Suprapubic skin (tissue), 4 donors: ENCODE measurements around the gene SSR4. TPM values are rescaled to one million over a fixed set of nuclear protein-coding genes. Genes with fewer than 3 reads are reported as not detected.

Experiments
- DNase-seq, 2 donors: peaks; one replicate each; pipeline ENCODE4 v3.0.0-alpha.2; 2019; ENCODE audit warnings: low spot score in 2 of 2
- H3K27ac ChIP-seq: fragments of 200-600 bp; sonication (generic); one replicate; pipeline ENCODE4 v1.5.1; 2019
- H3K27me3 ChIP-seq: fragments of 200-600 bp; sonication (generic); one replicate; pipeline ENCODE4 v1.5.1; 2019
- H3K36me3 ChIP-seq: fragments of 200-600 bp; sonication (generic); one replicate; pipeline ENCODE4 v1.5.1; 2019
- H3K4me1 ChIP-seq: fragments of 200-600 bp; sonication (generic); one replicate; pipeline ENCODE4 v1.5.1; 2019
- H3K4me3 ChIP-seq: fragments of 200-600 bp; sonication (generic); one replicate; pipeline ENCODE4 v1.5.1; 2019; ENCODE audit warnings: mild to moderate bottlenecking
- H3K9me3 ChIP-seq: fragments of 200-600 bp; sonication (generic); one replicate; pipeline ENCODE4 v1.5.1; 2019
- EP300 ChIP-seq: sonication (generic); formaldehyde crosslinking; IDR thresholded peaks from one replicate; pipeline ENCODE4 v1.6.1; 2017; ENCODE audit warnings: antibody characterized with exemption
- POLR2A ChIP-seq, 2 donors: fragments of 450-650 bp; IDR thresholded peaks; one replicate each; pipeline ENCODE4 v1.6.1; 2017; ENCODE audit warnings: antibody characterized with exemption in 2 of 2, mild to moderate bottlenecking in 2 of 2, moderate library complexity in 2 of 2
- POLR2AphosphoS5 ChIP-seq, 3 donors: sonication (generic); formaldehyde crosslinking; IDR thresholded peaks; one replicate each; pipeline ENCODE4 v1.6.1; 2017; ENCODE audit warnings: antibody characterized with exemption in 3 of 3
- WGBS: methylation state at CpG from one replicate; pipeline ENCODE4 v1.1.5; 2018; 5-methylcytosine and 5-hydroxymethylcytosine counted together
- total RNA-seq, 4 donors: library from RNA; depleted of rRNA; stranded (reverse); fragments of >200 nt; gene quantifications; one replicate each; pipeline ENCODE4 v1.1.0, GENCODE V29; 2016
- TF ChIP-seq, protein P1 (sequence below), 2 donors: fragments of 200-600 bp in 1 of 2; fragments of 450-650 bp in 1 of 2; sonication (generic) in 1 of 2; IDR thresholded peaks; one replicate each; pipeline ENCODE4 v1.5.1; 2016 to 2019; ENCODE audit warnings: antibody characterized with exemption in 2 of 2, mild to moderate bottlenecking in 1 of 2, moderate library complexity in 1 of 2

SSR4 gene
- total RNA-seq, 4 donors from 2014 or later: 86.7 to 200 (median 150) TPM

GRCh38 chrX:153821066-153821465, 26.6 kb downstream of the SSR4 start:
- TF ChIP-seq, protein P1, sequence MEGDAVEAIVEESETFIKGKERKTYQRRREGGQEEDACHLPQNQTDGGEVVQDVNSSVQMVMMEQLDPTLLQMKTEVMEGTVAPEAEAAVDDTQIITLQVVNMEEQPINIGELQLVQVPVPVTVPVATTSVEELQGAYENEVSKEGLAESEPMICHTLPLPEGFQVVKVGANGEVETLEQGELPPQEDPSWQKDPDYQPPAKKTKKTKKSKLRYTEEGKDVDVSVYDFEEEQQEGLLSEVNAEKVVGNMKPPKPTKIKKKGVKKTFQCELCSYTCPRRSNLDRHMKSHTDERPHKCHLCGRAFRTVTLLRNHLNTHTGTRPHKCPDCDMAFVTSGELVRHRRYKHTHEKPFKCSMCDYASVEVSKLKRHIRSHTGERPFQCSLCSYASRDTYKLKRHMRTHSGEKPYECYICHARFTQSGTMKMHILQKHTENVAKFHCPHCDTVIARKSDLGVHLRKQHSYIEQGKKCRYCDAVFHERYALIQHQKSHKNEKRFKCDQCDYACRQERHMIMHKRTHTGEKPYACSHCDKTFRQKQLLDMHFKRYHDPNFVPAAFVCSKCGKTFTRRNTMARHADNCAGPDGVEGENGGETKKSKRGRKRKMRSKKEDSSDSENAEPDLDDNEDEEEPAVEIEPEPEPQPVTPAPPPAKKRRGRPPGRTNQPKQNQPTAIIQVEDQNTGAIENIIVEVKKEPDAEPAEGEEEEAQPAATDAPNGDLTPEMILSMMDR (IDR thresholded peaks at IDR 0.05): no peak
- no peak for TF ChIP-seq EP300
- TF ChIP-seq POLR2A (IDR thresholded peaks at IDR 0.05): no peak
- TF ChIP-seq POLR2AphosphoS5 (IDR thresholded peaks at IDR 0.05): no peak
- Histone ChIP-seq H3K27ac (no peak overlapping the region), H3K27me3 (no peaks in the 10 kb centered on the region), H3K36me3 (no peaks in the 10 kb centered on the region), H3K4me1 (peaks cover 11% of the 10 kb centered on the region), H3K4me3 (no peak overlapping the region), H3K9me3 (no peaks in the 10 kb centered on the region)
- DNase-seq: no peak
- 89% methylated on average over 9 of the region's 9 CpGs for WGBS

DNA sequence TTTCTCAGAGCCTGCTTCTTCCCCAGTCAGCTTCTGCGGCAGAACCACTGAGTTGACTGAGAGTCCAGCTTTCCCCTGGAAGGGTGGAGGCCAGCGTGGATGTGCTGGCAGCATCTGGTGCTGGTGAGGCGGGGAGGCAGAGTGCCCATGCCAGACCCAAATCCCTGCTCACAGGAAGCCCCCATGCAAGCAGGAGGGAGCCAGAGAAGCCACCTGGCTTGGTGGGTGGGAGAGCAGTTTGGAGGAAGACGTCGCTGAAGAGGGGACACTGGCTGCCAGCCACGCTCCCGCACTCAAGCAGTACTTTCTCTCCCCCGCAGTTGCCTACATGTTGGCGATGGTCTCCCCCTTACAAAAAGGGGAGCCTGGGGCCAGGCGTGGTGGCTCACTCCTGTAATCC, 29.9 kb downstream of the SSR4 start:
- TF ChIP-seq POLR2A (IDR thresholded peaks at IDR 0.05): no peak
- TF ChIP-seq POLR2AphosphoS5 (IDR thresholded peaks at IDR 0.05): no peak
- TF ChIP-seq, protein P1 (IDR thresholded peaks at IDR 0.05): no peak
- TF ChIP-seq EP300: no peak
- Histone ChIP-seq H3K4me1 (peaks cover 11% of the 10 kb centered on the region), H3K9me3 (no peaks in the 10 kb centered on the region), H3K27ac (no peak overlapping the region), H3K4me3 (no peak overlapping the region), H3K36me3 (no peaks in the 10 kb centered on the region), H3K27me3 (no peaks in the 10 kb centered on the region)
- DNase-seq: no peak
- 85% methylated on average over 6 of the region's 10 CpGs for WGBS

DNA sequence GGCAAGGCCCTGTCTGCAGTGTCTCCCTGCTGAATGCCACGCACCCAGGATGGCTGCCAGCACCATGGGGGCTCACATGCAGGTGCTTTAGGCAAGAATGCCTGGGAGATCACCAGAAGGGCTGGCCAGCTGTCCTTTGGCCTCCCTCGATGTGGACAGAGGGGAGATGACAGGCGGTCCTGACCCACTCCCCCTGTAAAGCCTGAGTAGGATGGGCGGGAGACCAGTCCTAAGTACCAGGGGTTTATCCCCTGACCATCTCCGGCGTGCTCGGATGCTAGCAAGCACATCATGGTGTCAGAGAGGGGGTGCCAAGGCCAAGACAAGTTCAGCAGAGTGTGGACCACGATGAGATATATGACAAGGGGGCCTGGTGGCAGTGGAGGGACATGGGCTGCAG, 30.6 kb downstream of the SSR4 start:
- no peaks in the 10 kb centered on the region for H3K36me3 ChIP-seq
- WGBS: 93% methylated on average over 5 of the region's 8 CpGs
- no peak for DNase-seq
- TF ChIP-seq POLR2AphosphoS5 (IDR thresholded peaks at IDR 0.05) (no peak), POLR2A (IDR thresholded peaks at IDR 0.05) (no peak), EP300 (no peak)
- TF ChIP-seq, protein P1 (IDR thresholded peaks at IDR 0.05): no peak
- peaks cover 16% of the 10 kb centered on the region for H3K4me1 ChIP-seq
- H3K9me3 ChIP-seq: no peaks in the 10 kb centered on the region
- peaks cover 7% of the 10 kb centered on the region for H3K27me3 ChIP-seq
- no peak overlapping the region for H3K27ac ChIP-seq
- no peak overlapping the region for H3K4me3 ChIP-seq

DNA sequence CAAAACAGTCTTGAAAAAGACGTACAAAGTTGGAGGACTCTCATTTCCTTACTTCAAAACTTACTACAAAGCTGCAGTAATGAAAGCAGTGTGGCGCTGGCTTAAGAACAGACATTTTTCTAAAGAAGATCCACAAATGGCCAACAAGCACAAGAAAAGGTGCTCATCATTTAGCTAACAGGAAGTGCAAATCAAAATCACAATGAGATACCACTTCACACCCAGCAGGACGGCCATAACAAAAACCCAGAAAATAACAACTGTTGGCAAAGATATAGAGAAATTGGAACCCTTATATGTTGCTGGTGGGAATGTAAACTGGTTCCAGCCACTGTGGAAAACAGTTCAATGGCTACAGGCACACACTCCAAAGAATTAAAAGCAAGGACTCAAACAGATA, 32.5 kb downstream of the SSR4 start:
- WGBS: 71% methylated on average over 3 of the region's 3 CpGs
- Histone ChIP-seq H3K9me3 (no peaks in the 10 kb centered on the region), H3K36me3 (no peaks in the 10 kb centered on the region), H3K4me3 (no peak overlapping the region), H3K4me1 (peaks cover 18% of the 10 kb centered on the region), H3K27me3 (peaks cover 15% of the 10 kb centered on the region), H3K27ac (no peak overlapping the region)
- DNase-seq: no peak
- TF ChIP-seq EP300 (no peak), POLR2A (IDR thresholded peaks at IDR 0.05) (no peak), POLR2AphosphoS5 (IDR thresholded peaks at IDR 0.05) (no peak)
- TF ChIP-seq, protein P1 (IDR thresholded peaks at IDR 0.05): no peak

GRCh38 chrX:153827903-153828302, 33.4 kb downstream of the SSR4 start:
- TF ChIP-seq EP300 (no peak), POLR2AphosphoS5 (IDR thresholded peaks at IDR 0.05) (no peak), POLR2A (IDR thresholded peaks at IDR 0.05) (no peak)
- TF ChIP-seq, protein P1 (IDR thresholded peaks at IDR 0.05): no peak
- no peak for DNase-seq
- H3K4me1 ChIP-seq: peaks cover 18% of the 10 kb centered on the region
- peaks cover 15% of the 10 kb centered on the region for H3K27me3 ChIP-seq
- no peak overlapping the region for H3K27ac ChIP-seq
- WGBS: 74% methylated on average over 9 of the region's 9 CpGs
- H3K4me3 ChIP-seq: no peak overlapping the region
- no peaks in the 10 kb centered on the region for H3K9me3 ChIP-seq
- H3K36me3 ChIP-seq: no peaks in the 10 kb centered on the region
